H1 (cell line): ENCODE results near the gene KHDC1L. TPM values are rescaled to one million over a fixed set of nuclear protein-coding genes. Genes with fewer than 3 reads are reported as not detected.

Experiments used
- CTCF ChIA-PET: fragments of 300-600 bp; sonication (Branson Sonifier 250); formaldehyde crosslinking; loops from one replicate; lab custom pipeline; 2021; ENCODE audit not compliant: partially characterized antibody; lab: Charles Lee
- POLR2A ChIA-PET: fragments of 300-600 bp; sonication (Branson Sonifier 250); formaldehyde crosslinking; loops from one replicate; lab custom pipeline; 2021; ENCODE audit warnings: inconsistent platforms; ENCODE audit not compliant: partially characterized antibody; lab: Charles Lee
- DNase-seq, 2 experiments: peaks; one replicate each; pipeline versions ENCODE4 v3.0.0 to v3.0.0-alpha.2; 2010 to 2022; ENCODE audit warnings: low spot score in 2 of 2, low read depth in 1 of 2, mixed read lengths in 1 of 2
- FAIRE-seq: peaks from 2 replicates; lab custom pipeline; 2011; peaks lifted over from hg19 to GRCh38; lab: Jason Lieb, UNC
- H2AFZ ChIP-seq: 2 replicates; pipeline ENCODE4 v1.8.1; 2012; ENCODE audit warnings: low read length, inconsistent platforms
- H2AK5ac ChIP-seq: 2 replicates; pipeline ENCODE4 v1.6.1; 2013; ENCODE audit warnings: low read depth, low read length
- H2BK120ac ChIP-seq: replicated peaks from 2 replicates; pipeline ENCODE3; 2013; ENCODE audit warnings: low read depth, low read length, inconsistent platforms
- H2BK12ac ChIP-seq: 2 replicates; pipeline ENCODE4 v1.6.1; 2013; ENCODE audit warnings: low read depth, low read length
- H2BK15ac ChIP-seq: 2 replicates; pipeline ENCODE4 v1.6.1; 2013; ENCODE audit warnings: low read length
- H2BK20ac ChIP-seq: 2 replicates; pipeline ENCODE4 v1.6.1; 2013; ENCODE audit warnings: low read length
- H2BK5ac ChIP-seq: 2 replicates; pipeline ENCODE4 v1.6.1; 2013; ENCODE audit warnings: low read depth, low read length
- H3K14ac ChIP-seq: 2 replicates; pipeline ENCODE4 v1.6.1; 2013; ENCODE audit warnings: inconsistent platforms; ENCODE audit not compliant: insufficient read length
- H3K18ac ChIP-seq: 2 replicates; pipeline ENCODE4 v1.6.1; 2013; ENCODE audit warnings: low read length; ENCODE audit errors: extremely low read depth
- H3K23ac ChIP-seq: 2 replicates; pipeline ENCODE4 v1.6.1; 2013; ENCODE audit warnings: inconsistent platforms; ENCODE audit not compliant: insufficient read length
- H3K23me2 ChIP-seq: 2 replicates; pipeline ENCODE4 v1.6.1; 2013; ENCODE audit warnings: low read depth, low read length
- H3K27ac ChIP-seq: 2 replicates; pipeline ENCODE4 v1.6.1; 2011; ENCODE audit warnings: low read depth, low read length, inconsistent platforms
- H3K27me3 ChIP-seq, 4 experiments: replicated peaks in 1 of 4; 1 replicate in 1 of 4; 2 replicates in 3 of 4; pipeline versions ENCODE4 v1.6.1 to v1.8.1; 2011 to 2013; ENCODE audit warnings: low read length in 3 of 4, mild to moderate bottlenecking in 3 of 4, inconsistent platforms in 2 of 4, mixed read lengths in 2 of 4, moderate library complexity in 1 of 4; ENCODE audit not compliant: control insufficient read depth in 3 of 4, insufficient read depth in 3 of 4; ENCODE audit errors: extremely low read depth in 1 of 4
- H3K36me3 ChIP-seq, 4 experiments: 2 replicates each; pipeline versions ENCODE4 v1.6.1 to v1.8.1; 2011 to 2013; ENCODE audit warnings: mild to moderate bottlenecking in 4 of 4, low read length in 3 of 4, moderate library complexity in 2 of 4, control low read depth in 1 of 4, inconsistent platforms in 1 of 4; ENCODE audit not compliant: insufficient read depth in 4 of 4, control insufficient read depth in 2 of 4
- H3K4ac ChIP-seq: replicated peaks from 2 replicates; pipeline ENCODE3; 2013; ENCODE audit warnings: low read length, low read depth, mixed read lengths, inconsistent platforms; ENCODE audit not compliant: insufficient read length
- H3K4me1 ChIP-seq, 4 experiments: replicated peaks in 1 of 4; 1 replicate in 1 of 4; 2 replicates in 3 of 4; pipeline versions ENCODE4 v1.6.1 to v1.8.1; 2011 to 2013; ENCODE audit warnings: low read length in 3 of 4, inconsistent platforms in 2 of 4, mixed read lengths in 1 of 4; ENCODE audit not compliant: insufficient read depth in 4 of 4, control insufficient read depth in 3 of 4
- H3K4me2 ChIP-seq, 2 experiments: 2 replicates each; pipeline versions ENCODE4 v1.6.1 to v1.8.1; 2011 to 2013; ENCODE audit warnings: low read depth in 2 of 2, low read length in 2 of 2, control low read depth in 1 of 2, inconsistent platforms in 1 of 2, mild to moderate bottlenecking in 1 of 2; ENCODE audit not compliant: insufficient read depth in 1 of 2
- H3K4me3 ChIP-seq, 4 experiments: fragments of 200-600, 300-600 bp in 1 of 4; sonication (generic), shearing (Covaris generic), sonication (Bioruptor Twin) in 1 of 4; 2 replicates each; pipeline versions ENCODE4 v1.5.1 to v1.8.1; 2011 to 2016; ENCODE audit warnings: low read length in 4 of 4, low read depth in 3 of 4, control low read depth in 2 of 4, inconsistent platforms in 2 of 4, mild to moderate bottlenecking in 2 of 4, mixed read lengths in 1 of 4, moderate library complexity in 1 of 4; ENCODE audit not compliant: insufficient read depth in 2 of 4; ENCODE audit errors: extremely low read depth in 1 of 4
- H3K56ac ChIP-seq: replicated peaks from 2 replicates; pipeline ENCODE3; 2013; ENCODE audit warnings: low read depth, mild to moderate bottlenecking, mixed read lengths, low read length, inconsistent platforms; ENCODE audit not compliant: insufficient read length
- H3K79me1 ChIP-seq: 2 replicates; pipeline ENCODE4 v1.6.1; 2013; ENCODE audit warnings: low read depth, low read length, control low read depth
- H3K79me2 ChIP-seq, 2 experiments: 2 replicates each; pipeline versions ENCODE4 v1.6.1 to v1.8.1; 2012 to 2013; ENCODE audit warnings: low read length in 2 of 2, mild to moderate bottlenecking in 2 of 2, inconsistent platforms in 1 of 2; ENCODE audit not compliant: insufficient read depth in 2 of 2, control insufficient read depth in 1 of 2
- H3K9ac ChIP-seq, 4 experiments: replicated peaks in 1 of 4; 1 replicate in 1 of 4; 2 replicates in 3 of 4; pipeline versions ENCODE4 v1.6.1 to v1.8.1; 2011 to 2013; ENCODE audit warnings: low read depth in 3 of 4, low read length in 3 of 4, control low read depth in 2 of 4, mild to moderate bottlenecking in 2 of 4, moderate library complexity in 2 of 4, inconsistent platforms in 1 of 4; ENCODE audit errors: extremely low read depth in 1 of 4
- H3K9me3 ChIP-seq, 2 experiments: 2 replicates each; pipeline versions ENCODE4 v1.6.1 to v1.8.1; 2012 to 2013; ENCODE audit warnings: mild to moderate bottlenecking in 2 of 2, moderate library complexity in 2 of 2, control low read depth in 1 of 2, inconsistent platforms in 1 of 2, low read depth in 1 of 2, low read length in 1 of 2, mixed read lengths in 1 of 2; ENCODE audit not compliant: insufficient read depth in 2 of 2
- H4K20me1 ChIP-seq, 2 experiments: replicated peaks in 1 of 2; 2 replicates each; pipeline versions ENCODE3 to v1.8.1; 2011 to 2013; ENCODE audit warnings: inconsistent platforms in 2 of 2, low read length in 2 of 2, mild to moderate bottlenecking in 1 of 2; ENCODE audit not compliant: insufficient read depth in 2 of 2, control insufficient read depth in 1 of 2
- H4K5ac ChIP-seq: 2 replicates; pipeline ENCODE4 v1.6.1; 2013; ENCODE audit warnings: low read length, low read depth, mixed read lengths, inconsistent platforms; ENCODE audit not compliant: insufficient read length
- H4K8ac ChIP-seq: 2 replicates; pipeline ENCODE4 v1.8.0; 2013; ENCODE audit warnings: mild to moderate bottlenecking, moderate library complexity, low read length, inconsistent platforms; ENCODE audit not compliant: insufficient read depth; ENCODE audit errors: extremely low read depth
- H4K91ac ChIP-seq: replicated peaks from 2 replicates; pipeline ENCODE3; 2013; ENCODE audit warnings: low read length, mixed read lengths, inconsistent platforms; ENCODE audit not compliant: insufficient read length
- E2F6 ChIP-seq: IDR thresholded peaks from 2 replicates; pipeline ENCODE4 v1.6.1; 2012; ENCODE audit warnings: inconsistent platforms
- EZH2 ChIP-seq: fragments of 200-600 bp; sonication (generic); IDR thresholded peaks from 2 replicates; pipeline ENCODE4 v1.7.1; 2012; ENCODE audit warnings: low read depth, mild to moderate bottlenecking, moderate library complexity, low read length, inconsistent platforms; ENCODE audit not compliant: severe bottlenecking
- NANOG ChIP-seq: IDR thresholded peaks from 2 replicates; pipeline ENCODE4 v1.6.1; 2011; ENCODE audit warnings: low read length, low read depth, mild to moderate bottlenecking, inconsistent platforms; ENCODE audit not compliant: insufficient read depth, poor library complexity, severe bottlenecking
- RBBP5 ChIP-seq: IDR thresholded peaks from 2 replicates; pipeline ENCODE4 v1.7.1; 2012; ENCODE audit warnings: low read depth, mild to moderate bottlenecking, inconsistent platforms, low read length, moderate library complexity, borderline replicate concordance
- RFX5 ChIP-seq: IDR thresholded peaks from 2 replicates; pipeline ENCODE4 v1.6.1; 2011; ENCODE audit warnings: low read depth, low read length, improper control_type of control experiment, borderline replicate concordance
- SP2 ChIP-seq: IDR thresholded peaks from 2 replicates; pipeline ENCODE4 v1.6.1; 2012; ENCODE audit warnings: mild to moderate bottlenecking, low read length, inconsistent platforms
- USF2 ChIP-seq: IDR thresholded peaks from 2 replicates; pipeline ENCODE4 v1.6.1; 2011; ENCODE audit warnings: low read length, improper control_type of control experiment
- WGBS, 2 experiments: shearing (Covaris generic) in 1 of 2; methylation state at CpG; one replicate each; pipeline versions ENCODE4 v1.1.6 to v1.1.7; 2013 to 2015; ENCODE audit warnings: low lambda C conversion rate in 2 of 2, mixed read lengths in 2 of 2, inconsistent platforms in 1 of 2, low coverage in 1 of 2, missing lambda C conversion rate in 1 of 2; ENCODE audit not compliant: insufficient replicate concordance in 2 of 2, insufficient coverage in 1 of 2, insufficient read length in 1 of 2; ENCODE audit errors: extremely low coverage in 1 of 2, missing lambda C conversion rate in 1 of 2; 5-methylcytosine and 5-hydroxymethylcytosine counted together
- polyA plus RNA-seq, 7 experiments: library from polyadenylated mRNA; depleted of rRNA in 3 of 7; stranded (reverse) in 5 of 7; unstranded in 2 of 7; fragments of >200 nt in 5 of 7; fragments of 200-250 nt in 2 of 7; gene quantifications; 1 replicate in 5 of 7; 2 replicates in 1 of 7; 4 replicates in 1 of 7; pipeline versions ENCODE4 v1.2.1 to v1.2.3, GENCODE V29; 2011 to 2013; ENCODE audit warnings: missing spikeins in 2 of 7, mixed read lengths in 2 of 7
- total RNA-seq: library from RNA; stranded (reverse); fragmentation: NEBNext Ultra II Directional; extraction: Animal tissue kit (Norgen Biotek cat#: 25700); gene quantifications from 2 replicates; pipeline ENCODE4 v1.2.1, GENCODE V29; 2021

KHDC1L gene
- total and polyA plus RNA-seq, 2 of the 8 experiments (the other 6 are each of a cell fraction or from before 2014, with no cell fraction given) = 0.14 TPM; not detected in 1

- Histone ChIP-seq H2AK5ac (peak within 1 kb of the TSS; percentile 76; the same call in 1 of the 2 replicates), H2AFZ (peak within 1 kb of the TSS; percentile 40; the same call in 1 of the 2 replicates), H3K27ac (peak within 1 kb of the TSS; percentile 41; the same call in 1 of the 2 replicates), H3K18ac (peak within 1 kb of the TSS; percentile 53; the same call in 1 of the 2 replicates), H3K79me1 (peaks cover 6% of the 10 kb centered on the region; the same call in 1 of the 2 replicates), H3K79me2 (peaks cover 0 to 15% of the 10 kb centered on the region in 2 experiments; a peak in 1 of 4 replicates), H3K9me3 (no peaks in the 10 kb centered on the region), H3K4me3 (peak within 1 kb of the TSS; percentile 47 to 70 (median 59)), H3K4ac (peak within 1 kb of the TSS; percentile 94), H2BK20ac (no peak within 1 kb of the TSS; the same call in 1 of the 2 replicates), H3K56ac (peak within 1 kb of the TSS; percentile 67), H2BK120ac (no peak within 1 kb of the TSS), H3K23ac (no peak within 1 kb of the TSS), H4K91ac (peak within 1 kb of the TSS; percentile 34), H3K4me2 (peak within 1 kb of the TSS; percentile 75 to 84), H4K5ac (peak within 1 kb of the TSS; percentile 69), H3K23me2 (peaks cover 6% of the 10 kb centered on the region; the same call in 1 of the 2 replicates), H4K8ac (peak within 1 kb of the TSS; percentile 96), H3K36me3 (peaks cover 0 to 2% (median 0%) of the 10 kb centered on the region in 4 experiments; a peak in 1 of 8 replicates), H3K14ac (no peak within 1 kb of the TSS), H2BK15ac (no peak within 1 kb of the TSS), H4K20me1 (peaks cover 0 to 4% of the 10 kb centered on the region in 2 experiments), H3K27me3 (no peaks in the 10 kb centered on the region), H2BK5ac (no peak within 1 kb of the TSS), H3K4me1 (peaks cover 0 to 9% (median 5%) of the 10 kb centered on the region in 4 experiments; a peak in 4 of 7 replicates), H3K9ac (peak within 1 kb of the TSS in 3 of 4 experiments; percentile 40 to 50 (median 42); a peak in 6 of 7 replicates), H2BK12ac (no peak within 1 kb of the TSS; the same call in 1 of the 2 replicates)
- POLR2A ChIA-PET = interaction anchor here (0.7 to 1.0 kb wide), 4 partner anchors 12 to 160 kb away, joined by 3 to 5 read pairs (median 3); no protein-coding TSS in a partner anchor
- DNase-seq = peak; percentile 50 to 74
- CTCF ChIA-PET = interaction anchor here (0.7 to 1.1 kb wide), 3 partner anchors 28 to 62 kb away, joined by 3 to 4 read pairs (median 3); no protein-coding TSS in a partner anchor
- 11% methylated on average over 24 of the region's 63 CpGs; no CpG with 5 or more reads in 1 of the 2 experiments for WGBS, 2 experiments
- no peak for FAIRE-seq
- peak; percentile 34 for TF ChIP-seq EZH2
- no peak for TF ChIP-seq USF2
- no peak for TF ChIP-seq SP2
- no peak for TF ChIP-seq RFX5
- TF ChIP-seq E2F6 = peak; percentile 98
- TF ChIP-seq NANOG = no peak
- TF ChIP-seq RBBP5 = peak; percentile 83; the same call in 1 of the 2 replicates
These were observed 37.6 kb upstream of the KHDC1L start, which contains the start of gene KHDC1 for GRCh38 chr6:73262671-73263569. TSS of gene KHDC1 (minus strand) at chr6:73263196. CDS start at chr6:73242517, 20,679 bp downstream.
